HepG2 (cell line): ENCODE results near the gene TSNAXIP1. TPM values are rescaled to one million over a fixed set of nuclear protein-coding genes. Genes with fewer than 3 reads are reported as not detected.

Experiments
- ATAC-seq: fragments of 200-7000 bp; cut with Tn5 transposase; 3 replicates; pipeline ENCODE4 v1.9.1; 2020; ENCODE audit warnings: mild to moderate bottlenecking, moderate library complexity
- BruUV-seq: library from RNA; stranded (reverse); fragments of 400-500 nt; replicated peaks from 2 replicates; lab custom pipeline; 2021; lab: Mats Ljungman, UMichigan
- CTCF ChIA-PET: fragments of 300-600 bp; formaldehyde crosslinking; extraction: SDS; loops from one replicate; lab custom pipeline; 2021; ENCODE audit warnings: low total read pairs, inconsistent platforms, low intra/inter-chr PET ratio; lab: Yijun Ruan, JAX
- POLR2A ChIA-PET: fragments of 350-600 bp; sonication (Branson Sonifier 250); formaldehyde crosslinking; loops from one replicate; lab custom pipeline; 2020; ENCODE audit warnings: antibody characterized with exemption, inconsistent platforms; lab: Yijun Ruan, JAX
- DNase-seq: peaks from one replicate; pipeline ENCODE4 v3.0.0-alpha.2; 2015; ENCODE audit warnings: low spot score
- FAIRE-seq: peaks from 3 replicates; lab custom pipeline; 2011; peaks lifted over from hg19 to GRCh38; lab: Jason Lieb, UNC
- H2AFZ ChIP-seq: one replicate; pipeline ENCODE4 v1.6.1; 2011; ENCODE audit warnings: low read length, inconsistent platforms
- H3K27ac ChIP-seq: fragments of 300-600 bp; 3 replicates; pipeline ENCODE4 v1.8.0; 2011; ENCODE audit warnings: mixed run types, mild to moderate bottlenecking, mixed read lengths, low read length, inconsistent platforms; ENCODE audit not compliant: insufficient read depth; ENCODE audit errors: extremely low read length
- H3K27me3 ChIP-seq, 2 experiments: fragments of 200-600 bp in 1 of 2; 2 replicates in 1 of 2; 3 replicates in 1 of 2; pipeline versions ENCODE4 v1.6.0 to v1.8.0; 2011; ENCODE audit warnings: low read length in 2 of 2, mild to moderate bottlenecking in 2 of 2, moderate library complexity in 2 of 2, inconsistent platforms in 1 of 2; ENCODE audit not compliant: insufficient read depth in 2 of 2, control insufficient read depth in 1 of 2
- H3K36me3 ChIP-seq, 2 experiments: fragments of 200-600 bp in 1 of 2; replicated peaks in 1 of 2; 2 replicates in 1 of 2; 3 replicates in 1 of 2; pipeline versions ENCODE4 v1.5.1 to v1.8.0; 2011; ENCODE audit warnings: low read length in 2 of 2, inconsistent platforms in 1 of 2; ENCODE audit not compliant: insufficient read depth in 2 of 2, control insufficient read depth in 1 of 2
- H3K4me1 ChIP-seq: 2 replicates; pipeline ENCODE4 v1.5.1; 2012; ENCODE audit warnings: low read length, inconsistent platforms; ENCODE audit not compliant: insufficient read depth
- H3K4me2 ChIP-seq: 2 replicates; pipeline ENCODE4 v1.6.0; 2011; ENCODE audit warnings: low read depth, low read length, inconsistent platforms
- H3K4me3 ChIP-seq, 3 experiments: fragments of 200-600 bp in 1 of 3; sonication (generic), shearing (Covaris generic) in 1 of 3; replicated peaks in 1 of 3; 2 replicates each; pipeline ENCODE4 v1.5.1; 2011 to 2016; ENCODE audit warnings: low read length in 3 of 3, inconsistent platforms in 2 of 3, low read depth in 2 of 3, mild to moderate bottlenecking in 2 of 3, control low read depth in 1 of 3, mixed read lengths in 1 of 3; ENCODE audit not compliant: insufficient read depth in 1 of 3
- H3K79me2 ChIP-seq: one replicate; pipeline ENCODE4 v1.6.1; 2011; ENCODE audit warnings: low read length, inconsistent platforms; ENCODE audit not compliant: insufficient read depth
- H3K9ac ChIP-seq: 2 replicates; pipeline ENCODE4 v1.6.0; 2011; ENCODE audit warnings: mild to moderate bottlenecking, low read depth, low read length, inconsistent platforms; ENCODE audit not compliant: insufficient read depth
- H3K9me3 ChIP-seq: 2 replicates; pipeline ENCODE4 v1.5.1; 2012; ENCODE audit warnings: mild to moderate bottlenecking, low read length
- H4K20me1 ChIP-seq: 2 replicates; pipeline ENCODE4 v1.6.0; 2011; ENCODE audit warnings: inconsistent platforms, mild to moderate bottlenecking, low read length, moderate library complexity; ENCODE audit not compliant: insufficient read depth
- HDAC1 ChIP-seq: sonication (generic); formaldehyde crosslinking; IDR thresholded peaks from 2 replicates; pipeline ENCODE4 v1.5.1; 2020; ENCODE audit warnings: mild to moderate bottlenecking, missing genetic modification reagents
- HMGXB4 ChIP-seq, 2 experiments: sonication (generic) in 1 of 2; formaldehyde crosslinking in 1 of 2; IDR thresholded peaks; 2 replicates each; pipeline versions ENCODE4 v1.4.0 to v1.6.1; 2018 to 2020; ENCODE audit warnings: missing genetic modification reagents in 2 of 2, borderline replicate concordance in 1 of 2, low read depth in 1 of 2, mild to moderate bottlenecking in 1 of 2, missing biosample characterization in 1 of 2
- HNF1B ChIP-seq: sonication (generic); formaldehyde crosslinking; IDR thresholded peaks from 2 replicates; pipeline ENCODE4 v1.5.1; 2020; ENCODE audit warnings: mild to moderate bottlenecking, moderate library complexity, missing genetic modification reagents
- MAFK ChIP-seq, 2 experiments: IDR thresholded peaks in 1 of 2; conservative IDR thresholded peaks in 1 of 2; 2 replicates each; pipeline ENCODE4 v1.6.1; 2011; ENCODE audit warnings: improper control_type of control experiment in 2 of 2, low read length in 2 of 2
- RBAK ChIP-seq: sonication (generic); formaldehyde crosslinking; IDR thresholded peaks from 2 replicates; pipeline ENCODE4 v1.5.1; 2020; ENCODE audit warnings: mild to moderate bottlenecking, missing genetic modification reagents
- SOX13 ChIP-seq, 3 experiments: fragments of 450-650 bp in 1 of 3; sonication (generic) in 1 of 3; formaldehyde crosslinking in 1 of 3; IDR thresholded peaks in 2 of 3; conservative IDR thresholded peaks in 1 of 3; 2 replicates each; pipeline versions ENCODE4 v1.5.0 to v1.6.1; 2016 to 2020; ENCODE audit warnings: antibody characterized with exemption in 1 of 3, mild to moderate bottlenecking in 1 of 3, missing compliant biosample characterization in 1 of 3, missing genetic modification reagents in 1 of 3, moderate library complexity in 1 of 3
- TBX3 ChIP-seq: fragments of 450-650 bp; IDR thresholded peaks from 2 replicates; pipeline ENCODE4 v1.6.1; 2017; ENCODE audit warnings: antibody characterized with exemption, mild to moderate bottlenecking, inconsistent platforms, borderline replicate concordance
- ZBTB20 ChIP-seq: sonication (generic); formaldehyde crosslinking; IDR thresholded peaks from 2 replicates; pipeline ENCODE4 v1.8.1; 2023; ENCODE audit warnings: missing genetic modification reagents, low read depth, mild to moderate bottlenecking, borderline replicate concordance
- ZMYM2 ChIP-seq: sonication (generic); formaldehyde crosslinking; IDR thresholded peaks from 2 replicates; pipeline ENCODE4 v1.8.0; 2022; ENCODE audit warnings: mild to moderate bottlenecking, missing genetic modification reagents
- ZNF326 ChIP-seq: sonication (generic); formaldehyde crosslinking; IDR thresholded peaks from 2 replicates; pipeline ENCODE4 v1.4.0; 2020; ENCODE audit warnings: missing genetic modification reagents, borderline replicate concordance
- ZNF34 ChIP-seq: sonication (generic); formaldehyde crosslinking; IDR thresholded peaks from 2 replicates; pipeline ENCODE4 v1.4.0; 2020; ENCODE audit warnings: mild to moderate bottlenecking, missing genetic modification reagents, borderline replicate concordance
- ZNF441 ChIP-seq: sonication (generic); formaldehyde crosslinking; IDR thresholded peaks from 2 replicates; pipeline ENCODE4 v1.7.0; 2021; ENCODE audit warnings: missing genetic modification reagents, borderline replicate concordance
- ZNF564 ChIP-seq: sonication (generic); formaldehyde crosslinking; IDR thresholded peaks from 2 replicates; pipeline ENCODE4 v1.8.1; 2023; ENCODE audit warnings: mild to moderate bottlenecking, missing genetic modification reagents
- ZNF740 ChIP-seq: sonication (generic); formaldehyde crosslinking; IDR thresholded peaks from 2 replicates; pipeline ENCODE4 v1.4.0; 2020; ENCODE audit warnings: missing genetic modification reagents
- WGBS: methylation state at CpG from one replicate; pipeline ENCODE4 v1.1.6; 2017; ENCODE audit warnings: low lambda C conversion rate; 5-methylcytosine and 5-hydroxymethylcytosine counted together
- in situ Hi-C: cut with HindIII; loops from 2 replicates; pipeline ENCODE4 v1.10.0; 2017; ENCODE audit warnings: low pct_unique_long_range_greater_than_20kb; ENCODE audit not compliant: extremely low pct_ligation_motif_present
- intact Hi-C: fragments of 100-400 bp; cut with micrococcal nuclease; formaldehyde crosslinking; loops from one replicate; pipeline ENCODE4 v1.10.0; 2022; ENCODE audit not compliant: unreplicated experiment
- polyA plus RNA-seq, 8 experiments: library from polyadenylated mRNA; depleted of rRNA in 3 of 8; stranded (reverse) in 7 of 8; unstranded in 1 of 8; fragments of >200 nt; fragmentation: Illumina TruSeq in 4 of 8; extraction: Trizol in 4 of 8; gene quantifications; 2 replicates each; pipeline versions ENCODE4 v1.2.1 to v1.2.3, GENCODE V29; 2011 to 2016; ENCODE audit warnings: low read depth in 4 of 8, missing spikeins in 1 of 8, mixed read lengths in 1 of 8; ENCODE audit not compliant: insufficient read depth in 1 of 8
- total RNA-seq, 5 experiments: library from RNA; depleted of rRNA; stranded (reverse); fragments of >200 nt; fragmentation: Illumina TruSeq; extraction: Trizol; gene quantifications; 2 replicates each; pipeline ENCODE4 v1.2.3, GENCODE V29; 2016; ENCODE audit warnings: low read depth in 1 of 5

The TSNAXIP1 gene
- total and polyA plus RNA-seq, 2 of the 13 experiments (the other 11 are each of a cell fraction or from before 2014, with no cell fraction given): 0.37 to 0.86 TPM

- TF ChIP-seq HMGXB4 (CRISPR knock-in tag; IDR thresholded peaks at IDR 0.05; ENCODE audit: borderline replicate concordance in 1 of 2, low read depth in 1 of 2) (no peak), ZNF441 (no peak), ZNF326 (no peak)
Measured at GRCh38 chr16:67760206-67760955, 46.3 kb upstream of the TSNAXIP1 start (continued).

GRCh38 chr16:67760956-67761230, 45.8 kb upstream of the TSNAXIP1 start:
- no peak for FAIRE-seq
- no peak overlapping the region for H3K9ac ChIP-seq
- BruUV-seq: no TSS peak
- TF ChIP-seq HNF1B (CRISPR knock-in tag): no peak
- TF ChIP-seq SOX13 (IDR thresholded peaks at IDR 0.05): no peak
- TF ChIP-seq SOX13 (CRISPR knock-in tag; conservative IDR thresholded peaks at IDR 0.05 in 1 of 2, IDR thresholded peaks at IDR 0.05 in 1 of 2): no peak
- no peak for TF ChIP-seq ZMYM2 (CRISPR knock-in tag)
- TF ChIP-seq HDAC1 (CRISPR knock-in tag): no peak
- no peak for TF ChIP-seq HMGXB4 (CRISPR knock-in tag; IDR thresholded peaks at IDR 0.05; ENCODE audit: borderline replicate concordance in 1 of 2, low read depth in 1 of 2)
- TF ChIP-seq ZNF740 (CRISPR knock-in tag): no peak
- TF ChIP-seq TBX3: no peak
- TF ChIP-seq ZBTB20: no peak
- no peak for TF ChIP-seq ZNF34 (CRISPR knock-in tag)
- TF ChIP-seq MAFK (conservative IDR thresholded peaks at IDR 0.05 in 1 of 2, IDR thresholded peaks at IDR 0.05 in 1 of 2; ENCODE audit: low read length in 2 of 2): no peak
- no peak for TF ChIP-seq ZNF564 (CRISPR knock-in tag)
- no peak for TF ChIP-seq RBAK (CRISPR knock-in tag)

More at GRCh38 chr16:67760956-67761230, 45.8 kb upstream of the TSNAXIP1 start:
- Histone ChIP-seq H3K27me3 (no peaks in the 10 kb centered on the region), H3K4me1 (no peaks in the 10 kb centered on the region), H3K9me3 (no peaks in the 10 kb centered on the region), H3K36me3 (peaks cover 8 to 35% of the 10 kb centered on the region in 2 experiments; a peak in 4 of 5 replicates), H3K4me2 (no peak overlapping the region), H3K4me3 (no peak overlapping the region), H4K20me1 (0 out of 2 replicates have a peak, but pooled peaks cover 5% of the 10 kb centered on the region), H2AFZ (no peak overlapping the region), H3K79me2 (no peaks in the 10 kb centered on the region), H3K27ac (no peak overlapping the region)
- no peak for DNase-seq
- ChIA-PET CTCF (no interaction called here), POLR2A (no interaction called here)
- in situ Hi-C loops (no loop called here), intact Hi-C loops (no loop called here)
- ATAC-seq: no peak
- WGBS: 94% methylated on average over 4 of the region's 4 CpGs
